ENCODE results near the gene DOCK2.

DNA sequence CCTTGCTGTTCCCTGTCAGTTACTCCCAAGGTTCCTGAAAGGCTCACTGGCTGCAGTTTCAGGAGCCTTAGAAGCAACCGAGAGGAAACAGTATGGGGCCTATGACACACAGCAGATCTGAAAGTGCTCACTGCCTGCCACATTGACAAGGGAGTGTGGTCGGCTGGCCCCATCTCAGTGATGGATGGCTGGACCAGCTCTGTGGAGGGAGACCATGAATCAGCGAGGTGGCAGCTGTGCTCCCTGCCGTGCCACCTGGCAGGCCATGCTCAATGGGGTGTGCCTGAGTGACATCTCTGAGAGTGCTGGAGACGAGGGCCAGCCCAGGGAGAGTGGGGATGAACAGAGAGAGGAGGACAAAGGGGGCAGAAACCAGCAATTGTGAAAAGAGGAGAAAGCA, 49.1 kb downstream of the DOCK2 start:
- TF ChIP-seq POLR2A (IDR thresholded peaks at IDR 0.05) = no peak
- TF ChIP-seq POLR2AphosphoS5 (IDR thresholded peaks at IDR 0.05) = no peak
- TF ChIP-seq, protein P1, sequence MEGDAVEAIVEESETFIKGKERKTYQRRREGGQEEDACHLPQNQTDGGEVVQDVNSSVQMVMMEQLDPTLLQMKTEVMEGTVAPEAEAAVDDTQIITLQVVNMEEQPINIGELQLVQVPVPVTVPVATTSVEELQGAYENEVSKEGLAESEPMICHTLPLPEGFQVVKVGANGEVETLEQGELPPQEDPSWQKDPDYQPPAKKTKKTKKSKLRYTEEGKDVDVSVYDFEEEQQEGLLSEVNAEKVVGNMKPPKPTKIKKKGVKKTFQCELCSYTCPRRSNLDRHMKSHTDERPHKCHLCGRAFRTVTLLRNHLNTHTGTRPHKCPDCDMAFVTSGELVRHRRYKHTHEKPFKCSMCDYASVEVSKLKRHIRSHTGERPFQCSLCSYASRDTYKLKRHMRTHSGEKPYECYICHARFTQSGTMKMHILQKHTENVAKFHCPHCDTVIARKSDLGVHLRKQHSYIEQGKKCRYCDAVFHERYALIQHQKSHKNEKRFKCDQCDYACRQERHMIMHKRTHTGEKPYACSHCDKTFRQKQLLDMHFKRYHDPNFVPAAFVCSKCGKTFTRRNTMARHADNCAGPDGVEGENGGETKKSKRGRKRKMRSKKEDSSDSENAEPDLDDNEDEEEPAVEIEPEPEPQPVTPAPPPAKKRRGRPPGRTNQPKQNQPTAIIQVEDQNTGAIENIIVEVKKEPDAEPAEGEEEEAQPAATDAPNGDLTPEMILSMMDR (IDR thresholded peaks at IDR 0.05) = no peak
- no peak for TF ChIP-seq EP300 (IDR thresholded peaks at IDR 0.05)
